CD4-positive, alpha-beta T cell treated with Interleukin-2 at 100 ng/mL for 4 hours (primary cell): ENCODE measurements around the gene PTGS2.
"Not testable (repeated sequence)": the region's sequence is repeated elsewhere in the genome, so short reads cannot be mapped to it uniquely, and the experiment has no call there.

Experiments used
- DNase-seq: peaks from one replicate; pipeline ENCODE4 v3.0.0-alpha.2; 2020; ENCODE audit warnings: low spot score

The PTGS2 gene

GRCh38 chr1:186670297-186671135 is 9.7 kb downstream of the PTGS2 start:
- DNase-seq, result no peak

GRCh38 chr1:186669784-186670183 is 10.4 kb downstream of the PTGS2 start:
- DNase-seq, result not testable (repeated sequence)

- not testable (repeated sequence) for DNase-seq
These were observed 16.0 kb downstream of the PTGS2 start for GRCh38 chr1:186664217-186664616.

GRCh38 chr1:186662752-186663151 is 17.5 kb downstream of the PTGS2 start:
- no peak for DNase-seq

GRCh38 chr1:186659890-186660341 is 20.3 kb downstream of the PTGS2 start:
- DNase-seq, result no peak

- no peak for DNase-seq
These were observed 21.2 kb downstream of the PTGS2 start for GRCh38 chr1:186658999-186659398.

GRCh38 chr1:186657481-186657880 is 22.7 kb downstream of the PTGS2 start:
- DNase-seq, result no peak

- DNase-seq, result no peak
These were observed 24.3 kb downstream of the PTGS2 start for GRCh38 chr1:186655876-186656275.

- no peak for DNase-seq
These were observed 25.5 kb downstream of the PTGS2 start for GRCh38 chr1:186654741-186655140.

GRCh38 chr1:186653312-186653711 is 26.9 kb downstream of the PTGS2 start:
- no peak for DNase-seq

GRCh38 chr1:186648613-186649012 is 31.6 kb downstream of the PTGS2 start:
- DNase-seq, result no peak

GRCh38 chr1:186647985-186648384 is 32.2 kb downstream of the PTGS2 start:
- DNase-seq, result not testable (repeated sequence)

- no peak for DNase-seq
These were observed 36.6 kb downstream of the PTGS2 start for GRCh38 chr1:186643614-186644013.

GRCh38 chr1:186637567-186637966 is 42.7 kb downstream of the PTGS2 start:
- DNase-seq, result not testable (repeated sequence)

- DNase-seq, result no peak
These were observed 43.4 kb downstream of the PTGS2 start for GRCh38 chr1:186636786-186637185.

- DNase-seq, result no peak
These were observed 45.7 kb downstream of the PTGS2 start for GRCh38 chr1:186634511-186634910.

GRCh38 chr1:186633116-186633515 is 47.1 kb downstream of the PTGS2 start:
- DNase-seq, result no peak

GRCh38 chr1:186629341-186629740 is 50.9 kb downstream of the PTGS2 start:
- DNase-seq, result no peak

GRCh38 chr1:186628910-186629309 is 51.3 kb downstream of the PTGS2 start:
- DNase-seq, result no peak

- DNase-seq, result no peak
These were observed 53.2 kb downstream of the PTGS2 start for GRCh38 chr1:186627019-186627418.

- no peak for DNase-seq
These were observed 53.8 kb downstream of the PTGS2 start for GRCh38 chr1:186626356-186626932.

GRCh38 chr1:186623551-186623950 is 56.7 kb downstream of the PTGS2 start:
- DNase-seq, result no peak
